GM23338 (cell line): ENCODE results near the gene RAB1B.

ENCODE experiments used
- CREB1 ChIP-seq: fragments of 250-450 bp; sonication (Bioruptor Pico); IDR thresholded peaks from 2 replicates; pipeline ENCODE4 v1.5.0; 2020; ENCODE audit warnings: low read depth, mild to moderate bottlenecking, moderate library complexity
- CTCF ChIP-seq, 2 experiments: fragments of 200-600 bp in 1 of 2; sonication (generic) in 1 of 2; conservative IDR thresholded peaks; 2 replicates each; pipeline versions ENCODE4 v1.5.1 to v1.6.1; 2016 to 2017; ENCODE audit warnings: antibody characterized with exemption in 2 of 2, low read depth in 2 of 2, mild to moderate bottlenecking in 2 of 2, moderate library complexity in 1 of 2
- ETS1 ChIP-seq: IDR thresholded peaks from 2 replicates; pipeline ENCODE4 v1.6.1; 2016; ENCODE audit warnings: antibody characterized with exemption
- EZH2 ChIP-seq: fragments of 200-600 bp; sonication (generic); IDR thresholded peaks from one replicate; pipeline ENCODE4 v1.8.0; 2017; ENCODE audit warnings: antibody characterized with exemption, mild to moderate bottlenecking, low read depth; ENCODE audit not compliant: unreplicated experiment
- EZH2phosphoT487 ChIP-seq: fragments of 200-600 bp; sonication (generic); IDR thresholded peaks from one replicate; pipeline ENCODE4 v1.8.1; 2018; ENCODE audit warnings: antibody characterized with exemption; ENCODE audit not compliant: unreplicated experiment
- JUNB ChIP-seq: IDR thresholded peaks from one replicate; pipeline ENCODE4 v1.6.1; 2016; ENCODE audit warnings: antibody characterized with exemption; ENCODE audit not compliant: unreplicated experiment
- POLR2AphosphoS5 ChIP-seq: IDR thresholded peaks from 2 replicates; pipeline ENCODE4 v1.6.1; 2016; ENCODE audit warnings: antibody characterized with exemption, low read depth
- REST ChIP-seq: IDR thresholded peaks from one replicate; pipeline ENCODE4 v1.6.1; 2018; ENCODE audit warnings: antibody characterized with exemption; ENCODE audit not compliant: unreplicated experiment
- STAT1 ChIP-seq: IDR thresholded peaks from one replicate; pipeline ENCODE4 v1.6.1; 2016; ENCODE audit warnings: antibody characterized with exemption; ENCODE audit not compliant: unreplicated experiment
- ZNF114 ChIP-seq: fragments of 250-450 bp; sonication (Bioruptor Pico); IDR thresholded peaks from 2 replicates; pipeline ENCODE4 v1.5.0; 2020; ENCODE audit warnings: mild to moderate bottlenecking, moderate library complexity
- ZNF331 ChIP-seq: fragments of 250-450 bp; sonication (Bioruptor Pico); IDR thresholded peaks from 2 replicates; pipeline ENCODE4 v1.5.0; 2020; ENCODE audit warnings: low read depth, mild to moderate bottlenecking, moderate library complexity

DNA sequence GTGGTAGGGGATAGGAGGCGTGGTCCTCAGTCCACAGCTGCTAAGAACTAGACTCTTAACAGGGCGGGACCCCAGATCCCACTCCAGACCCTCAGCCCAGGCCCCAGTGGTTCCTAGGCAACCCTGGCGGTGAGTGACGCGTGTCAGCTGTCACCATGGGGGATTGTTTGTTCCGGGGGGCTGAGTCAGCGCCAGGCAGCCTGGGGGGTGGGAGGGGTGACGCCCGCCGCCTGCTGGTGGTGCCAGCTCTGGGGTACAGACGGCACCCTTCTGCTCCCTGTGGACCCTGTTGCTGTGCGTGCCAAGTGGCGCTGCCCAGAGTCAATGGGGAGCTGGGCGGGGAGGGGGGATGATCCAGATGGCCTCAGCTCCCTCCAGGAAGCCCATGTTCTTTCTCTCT is 12.0 kb downstream of the RAB1B start:
- TF ChIP-seq CTCF (conservative IDR thresholded peaks at IDR 0.05; ENCODE audit: low read depth in 2 of 2) (no peak), EZH2 (no peak), CREB1 (CRISPR knock-in tag) (no peak), EZH2phosphoT487 (no peak), POLR2AphosphoS5 (no peak), ETS1 (no peak), JUNB (no peak), REST (no peak), ZNF114 (CRISPR knock-in tag) (no peak), STAT1 (no peak), ZNF331 (no peak)
